ENCODE measurements around the gene RFPL1.

Gene RFPL1

DNA sequence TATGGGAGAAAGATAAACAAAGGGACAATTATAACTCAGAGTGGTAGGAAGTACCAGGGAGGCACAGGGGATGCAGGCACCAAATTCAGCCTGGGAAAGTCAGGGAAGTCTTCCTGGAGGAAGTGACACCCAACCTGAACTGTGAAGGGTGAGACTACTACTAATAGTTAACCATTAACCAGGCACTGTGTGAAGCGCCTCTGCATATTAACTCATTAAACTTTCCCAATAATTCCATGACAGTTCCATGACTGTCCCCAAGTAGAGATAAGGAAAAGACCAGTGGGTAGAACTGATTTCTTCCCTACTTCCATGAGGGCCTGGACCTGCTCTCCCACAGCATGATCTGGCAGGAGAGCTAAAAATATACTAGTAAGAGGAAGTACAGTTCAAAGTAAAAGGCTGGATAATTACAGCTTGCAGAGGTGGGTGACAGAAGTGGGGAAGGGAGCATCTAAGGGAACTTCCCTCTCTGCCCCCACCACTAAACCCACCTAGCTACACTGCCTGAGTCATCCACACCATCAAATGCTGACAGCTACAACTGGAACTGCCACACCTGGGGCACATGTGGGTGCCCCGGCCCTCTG lies 45.3 kb upstream of the RFPL1 start:
- H3K4me2 ChIP-seq (ENCODE audit: low read depth, low read length, poor library complexity, severe bottlenecking) = no peak overlapping the region
- H3K27ac ChIP-seq (ENCODE audit: low read depth, low read length) = no peak overlapping the region
- no peaks in the 10 kb centered on the region for H3K27me3 ChIP-seq (ENCODE audit: low read length)
- H3K79me2 ChIP-seq (ENCODE audit: insufficient read depth, low read length) = peaks cover 4% of the 10 kb centered on the region
- TF ChIP-seq, protein P1, sequence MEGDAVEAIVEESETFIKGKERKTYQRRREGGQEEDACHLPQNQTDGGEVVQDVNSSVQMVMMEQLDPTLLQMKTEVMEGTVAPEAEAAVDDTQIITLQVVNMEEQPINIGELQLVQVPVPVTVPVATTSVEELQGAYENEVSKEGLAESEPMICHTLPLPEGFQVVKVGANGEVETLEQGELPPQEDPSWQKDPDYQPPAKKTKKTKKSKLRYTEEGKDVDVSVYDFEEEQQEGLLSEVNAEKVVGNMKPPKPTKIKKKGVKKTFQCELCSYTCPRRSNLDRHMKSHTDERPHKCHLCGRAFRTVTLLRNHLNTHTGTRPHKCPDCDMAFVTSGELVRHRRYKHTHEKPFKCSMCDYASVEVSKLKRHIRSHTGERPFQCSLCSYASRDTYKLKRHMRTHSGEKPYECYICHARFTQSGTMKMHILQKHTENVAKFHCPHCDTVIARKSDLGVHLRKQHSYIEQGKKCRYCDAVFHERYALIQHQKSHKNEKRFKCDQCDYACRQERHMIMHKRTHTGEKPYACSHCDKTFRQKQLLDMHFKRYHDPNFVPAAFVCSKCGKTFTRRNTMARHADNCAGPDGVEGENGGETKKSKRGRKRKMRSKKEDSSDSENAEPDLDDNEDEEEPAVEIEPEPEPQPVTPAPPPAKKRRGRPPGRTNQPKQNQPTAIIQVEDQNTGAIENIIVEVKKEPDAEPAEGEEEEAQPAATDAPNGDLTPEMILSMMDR (IDR thresholded peaks at IDR 0.05; ENCODE audit: insufficient read depth, low read length, poor library complexity, severe bottlenecking) = no peak
- no peak for TF ChIP-seq EZH2phosphoT487 (conservative IDR thresholded peaks at IDR 0.05; ENCODE audit: low read length)
- H3K9ac ChIP-seq (ENCODE audit: low read length) = no peak overlapping the region
- H3K4me3 ChIP-seq (ENCODE audit: insufficient read depth, low read length, poor library complexity, severe bottlenecking) = no peak overlapping the region
- no peaks in the 10 kb centered on the region for H3K36me3 ChIP-seq (ENCODE audit: low read length)
- H2AFZ ChIP-seq (ENCODE audit: low read depth, low read length, severe bottlenecking) = no peak overlapping the region
- no peaks in the 10 kb centered on the region for H3K9me3 ChIP-seq (ENCODE audit: insufficient read depth, low read length)
- no peaks in the 10 kb centered on the region for H3F3A ChIP-seq (ENCODE audit: insufficient read depth)
- H4K20me1 ChIP-seq (ENCODE audit: low read depth, low read length) = no peaks in the 10 kb centered on the region
- no peaks in the 10 kb centered on the region for H3K9me2 ChIP-seq (replicated peaks; ENCODE audit: insufficient read depth, low read length)

DNA sequence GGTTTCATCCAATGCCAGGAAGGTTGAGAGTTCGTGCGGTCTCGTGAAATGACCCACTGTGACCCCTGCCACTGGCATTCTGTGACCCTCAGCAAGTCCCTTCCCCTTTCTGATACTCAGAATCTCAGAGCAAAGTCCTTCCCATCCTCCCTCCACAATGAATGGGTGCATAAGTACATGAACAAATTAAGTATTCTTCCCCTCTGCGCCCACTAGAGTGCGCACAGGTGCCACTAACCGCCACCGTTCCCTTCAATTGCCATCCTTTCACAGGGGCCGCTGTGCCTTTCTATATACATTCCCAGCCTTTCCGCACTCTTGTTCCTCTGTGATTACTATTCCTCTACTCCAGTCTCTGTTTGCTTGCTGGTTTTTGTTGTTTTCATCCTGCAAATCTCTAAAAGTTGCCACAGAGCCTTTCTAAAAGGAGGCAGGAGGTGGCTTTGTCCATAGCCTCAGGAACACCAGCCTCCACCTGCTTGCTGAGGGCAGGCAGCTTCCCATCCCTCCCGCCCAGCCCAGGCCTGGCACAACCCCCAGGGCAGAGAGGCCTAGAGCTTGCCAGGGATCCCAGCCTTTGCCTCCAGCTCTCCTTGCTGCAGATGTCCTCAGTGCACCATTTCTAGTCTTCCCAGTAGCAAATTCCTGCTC lies 43.3 kb upstream of the RFPL1 start:
- Histone ChIP-seq H2AFZ (ENCODE audit: low read depth, low read length, severe bottlenecking) (no peak overlapping the region), H3K4me3 (ENCODE audit: insufficient read depth, low read length, poor library complexity, severe bottlenecking) (no peak overlapping the region), H3K4me2 (ENCODE audit: low read depth, low read length, poor library complexity, severe bottlenecking) (no peak overlapping the region), H3K79me2 (ENCODE audit: insufficient read depth, low read length) (no peaks in the 10 kb centered on the region), H4K20me1 (ENCODE audit: low read depth, low read length) (no peaks in the 10 kb centered on the region), H3K9me3 (ENCODE audit: insufficient read depth, low read length) (no peaks in the 10 kb centered on the region), H3F3A (ENCODE audit: insufficient read depth) (no peaks in the 10 kb centered on the region), H3K27me3 (ENCODE audit: low read length) (no peaks in the 10 kb centered on the region), H3K27ac (ENCODE audit: low read depth, low read length) (no peak overlapping the region), H3K9ac (ENCODE audit: low read length) (no peak overlapping the region), H3K36me3 (ENCODE audit: low read length) (no peaks in the 10 kb centered on the region), H3K9me2 (replicated peaks; ENCODE audit: insufficient read depth, low read length) (no peaks in the 10 kb centered on the region)
- no peak for TF ChIP-seq EZH2phosphoT487 (conservative IDR thresholded peaks at IDR 0.05; ENCODE audit: low read length)
- TF ChIP-seq, protein P1 (IDR thresholded peaks at IDR 0.05; ENCODE audit: insufficient read depth, low read length, poor library complexity, severe bottlenecking) = peak; percentile 75

DNA sequence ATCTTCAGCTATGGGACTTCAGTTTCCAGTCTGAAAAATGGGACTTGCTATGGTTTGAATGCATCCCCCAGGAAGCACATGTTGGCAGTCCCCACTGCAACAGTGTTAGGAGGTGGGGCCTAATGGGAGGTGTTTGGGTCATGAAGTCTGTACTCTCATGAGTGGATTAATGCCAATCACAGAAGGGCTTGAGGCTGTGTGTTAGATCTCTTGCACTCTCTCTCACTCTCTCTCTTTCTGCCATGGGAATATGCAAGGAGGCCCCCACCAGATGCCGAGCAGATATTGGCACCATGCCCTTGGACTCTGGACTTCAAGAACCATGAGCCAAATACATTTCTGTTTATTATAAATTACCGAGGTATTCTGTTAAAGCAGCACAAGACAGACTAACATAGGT lies 42.3 kb upstream of the RFPL1 start:
- no peak overlapping the region for H3K4me2 ChIP-seq (ENCODE audit: low read depth, low read length, poor library complexity, severe bottlenecking)
- H3K79me2 ChIP-seq (ENCODE audit: insufficient read depth, low read length) = no peaks in the 10 kb centered on the region
- no peak overlapping the region for H3K27ac ChIP-seq (ENCODE audit: low read depth, low read length)
- H4K20me1 ChIP-seq (ENCODE audit: low read depth, low read length) = no peaks in the 10 kb centered on the region
- TF ChIP-seq, protein P1 (IDR thresholded peaks at IDR 0.05; ENCODE audit: insufficient read depth, low read length, poor library complexity, severe bottlenecking) = no peak
- no peak for TF ChIP-seq EZH2phosphoT487 (conservative IDR thresholded peaks at IDR 0.05; ENCODE audit: low read length)
- H3K9me2 ChIP-seq (replicated peaks; ENCODE audit: insufficient read depth, low read length) = no peaks in the 10 kb centered on the region
- no peaks in the 10 kb centered on the region for H3F3A ChIP-seq (ENCODE audit: insufficient read depth)
- H3K9ac ChIP-seq (ENCODE audit: low read length) = no peak overlapping the region
- no peaks in the 10 kb centered on the region for H3K9me3 ChIP-seq (ENCODE audit: insufficient read depth, low read length)
- H3K36me3 ChIP-seq (ENCODE audit: low read length) = no peaks in the 10 kb centered on the region
- H3K4me3 ChIP-seq (ENCODE audit: insufficient read depth, low read length, poor library complexity, severe bottlenecking) = no peak overlapping the region
- no peaks in the 10 kb centered on the region for H3K27me3 ChIP-seq (ENCODE audit: low read length)
- no peak overlapping the region for H2AFZ ChIP-seq (ENCODE audit: low read depth, low read length, severe bottlenecking)
